ENCODE results near the gene IL1A.

GRCh38 chr2:112827604-112828185 is 43.4 kb upstream of the IL1A start:
- TF ChIP-seq POLR2AphosphoS5 (IDR thresholded peaks at IDR 0.05) (no peak), CTCF (IDR thresholded peaks at IDR 0.05) (no peak)
